HCT116 (cell line): Measurements from ENCODE around the gene FEV. TPM values are rescaled to one million over a fixed set of nuclear protein-coding genes. Genes with fewer than 3 reads are reported as not detected.

Experiments used
- ATAC-seq: fragments of 200-7000 bp; cut with Tn5 transposase; 2 replicates; pipeline ENCODE4 v1.9.1; 2020; ENCODE audit warnings: mild to moderate bottlenecking, moderate library complexity
- BruUV-seq: library from RNA; stranded (reverse); fragments of 400-500 nt; replicated peaks from 2 replicates; lab custom pipeline; 2021; lab: Mats Ljungman, UMichigan
- CTCF ChIA-PET: fragments of 300-600 bp; sonication (Branson Sonifier 250); formaldehyde crosslinking; loops from one replicate; lab custom pipeline; 2021; ENCODE audit warnings: antibody characterized with exemption; lab: Charles Lee
- POLR2A ChIA-PET: fragments of 300-600, 350-600 bp; sonication (Branson Sonifier 250); formaldehyde crosslinking; loops from one replicate; lab custom pipeline; 2021; ENCODE audit warnings: antibody characterized with exemption; lab: Charles Lee
- RAD21 ChIA-PET, 2 experiments: fragments of 300-600 bp; sonication (Branson Sonifier 250); formaldehyde crosslinking; loops; one replicate each; lab custom pipeline; 2023; ENCODE audit warnings: low total read pairs in 2 of 2; ENCODE audit not compliant: uncharacterized antibody in 2 of 2, unreplicated experiment in 2 of 2, low non-redundant PET in 1 of 2; lab: Charles Lee
- DNase-seq: peaks from one replicate; pipeline ENCODE4 v3.0.0-alpha.2; 2010; ENCODE audit warnings: low read depth, low spot score
- H2AFZ ChIP-seq: fragments of 200-600 bp; shearing (Covaris generic), sonication (generic); 2 replicates; pipeline ENCODE4 v1.6.1; 2017; ENCODE audit warnings: low read depth, mixed run types, mixed read lengths, antibody characterized with exemption, low read length; ENCODE audit not compliant: poor library complexity, severe bottlenecking
- H3K27ac ChIP-seq: 2 replicates; pipeline ENCODE4 v1.5.1; 2012; ENCODE audit warnings: low read depth, low read length
- H3K27me3 ChIP-seq: fragments of 200-600 bp; sonication (generic); 2 replicates; pipeline ENCODE4 v1.6.1; 2016; ENCODE audit warnings: mixed run types, low read length, mixed read lengths; ENCODE audit not compliant: insufficient read depth
- H3K36me3 ChIP-seq, 2 experiments: fragments of 200-500 bp in 1 of 2; fragments of 200-600 bp in 1 of 2; sonication (Bioruptor generic) in 1 of 2; sonication (generic) in 1 of 2; 2 replicates each; pipeline versions ENCODE4 v1.5.1 to v1.6.1; 2014 to 2016; ENCODE audit warnings: low read length in 2 of 2, inconsistent platforms in 1 of 2, mixed read lengths in 1 of 2, mixed run types in 1 of 2; ENCODE audit not compliant: insufficient read depth in 2 of 2, control insufficient read depth in 1 of 2
- H3K4me1 ChIP-seq, 2 experiments: fragments of 200-600 bp in 1 of 2; sonication (generic) in 1 of 2; 2 replicates each; pipeline versions ENCODE4 v1.5.1 to v1.6.1; 2012 to 2017; ENCODE audit warnings: low read length in 2 of 2, inconsistent platforms in 1 of 2, mild to moderate bottlenecking in 1 of 2, mixed read lengths in 1 of 2, mixed run types in 1 of 2, moderate library complexity in 1 of 2; ENCODE audit not compliant: insufficient read depth in 2 of 2, control insufficient read depth in 1 of 2
- H3K4me2 ChIP-seq: fragments of 200-600 bp; sonication (generic); 2 replicates; pipeline ENCODE4 v1.6.1; 2017; ENCODE audit warnings: mixed run types, low read length, mixed read lengths
- H3K4me3 ChIP-seq, 2 experiments: fragments of 200-600 bp in 1 of 2; sonication (generic) in 1 of 2; replicated peaks in 1 of 2; 2 replicates each; pipeline ENCODE4 v1.5.1; 2011 to 2016; ENCODE audit warnings: low read length in 2 of 2, control low read depth in 1 of 2, low read depth in 1 of 2, mild to moderate bottlenecking in 1 of 2, mixed read lengths in 1 of 2, mixed run types in 1 of 2
- H3K79me2 ChIP-seq: fragments of 200-600 bp; sonication (generic); 2 replicates; pipeline ENCODE4 v1.6.1; 2017; ENCODE audit warnings: mild to moderate bottlenecking, mixed run types, low read length, moderate library complexity, mixed read lengths; ENCODE audit not compliant: insufficient read depth
- H3K9ac ChIP-seq: fragments of 200-600 bp; sonication (generic); 2 replicates; pipeline ENCODE4 v1.6.1; 2016; ENCODE audit warnings: low read length, mixed read lengths
- H3K9me2 ChIP-seq: fragments of 200-600 bp; sonication (generic), shearing (Covaris generic); 2 replicates; pipeline ENCODE4 v1.6.1; 2017; ENCODE audit warnings: mixed run types, mild to moderate bottlenecking, moderate library complexity; ENCODE audit not compliant: insufficient read depth
- H3K9me3 ChIP-seq, 2 experiments: fragments of 200-500 bp in 1 of 2; fragments of 200-600 bp in 1 of 2; sonication (Bioruptor generic) in 1 of 2; sonication (generic) in 1 of 2; 2 replicates each; pipeline ENCODE4 v1.6.1; 2014 to 2017; ENCODE audit warnings: low read length in 2 of 2, mixed read lengths in 2 of 2, inconsistent platforms in 1 of 2, low read depth in 1 of 2, mild to moderate bottlenecking in 1 of 2, mixed run types in 1 of 2, moderate library complexity in 1 of 2; ENCODE audit not compliant: control insufficient read depth in 1 of 2, insufficient read depth in 1 of 2
- H4K20me1 ChIP-seq: fragments of 200-600 bp; sonication (generic), shearing (Covaris generic); 2 replicates; pipeline ENCODE4 v1.6.1; 2017; ENCODE audit warnings: mixed run types, mild to moderate bottlenecking, moderate library complexity; ENCODE audit not compliant: insufficient read depth
- CEBPB ChIP-seq: IDR thresholded peaks from 2 replicates; pipeline ENCODE4 v1.6.1; 2012; ENCODE audit warnings: low read depth
- CTCF ChIP-seq, 3 experiments: fragments of 200-600 bp in 1 of 3; sonication (generic) in 1 of 3; IDR thresholded peaks in 2 of 3; conservative IDR thresholded peaks in 1 of 3; 2 replicates each; pipeline ENCODE4 v1.5.1; 2012 to 2017; ENCODE audit warnings: low read depth in 2 of 3, low read length in 2 of 3, antibody characterized with exemption in 1 of 3, borderline replicate concordance in 1 of 3, control low read depth in 1 of 3, mild to moderate bottlenecking in 1 of 3, mixed read lengths in 1 of 3, mixed run types in 1 of 3, moderate library complexity in 1 of 3; ENCODE audit not compliant: insufficient read depth in 1 of 3
- FOSL1 ChIP-seq: IDR thresholded peaks from 2 replicates; pipeline ENCODE4 v1.6.1; 2012; ENCODE audit warnings: low read depth
- RAD21 ChIP-seq: IDR thresholded peaks from 2 replicates; pipeline ENCODE4 v1.6.1; 2012; ENCODE audit warnings: low read depth, mild to moderate bottlenecking
- REST ChIP-seq: IDR thresholded peaks from 2 replicates; pipeline ENCODE4 v1.6.1; 2012; ENCODE audit warnings: low read depth
- intact Hi-C: fragments of 100-400 bp; cut with micrococcal nuclease; formaldehyde crosslinking; loops from 2 replicates; pipeline ENCODE4 v1.10.0; 2022
- total RNA-seq: library from RNA; stranded (reverse); gene quantifications from one replicate; pipeline ENCODE4 v1.2.1, GENCODE V29; 2021; ENCODE audit not compliant: unreplicated experiment

The FEV gene
- total RNA-seq, 1 experiment from 2014 or later: not detected

GRCh38 chr2:218995561-218995960 lies 10.6 kb upstream of the FEV start:
- ATAC-seq (peak; percentile 26; the same call in 1 of the 2 replicates), DNase-seq (no peak)
- Histone ChIP-seq H3K27me3 (no peaks in the 10 kb centered on the region), H3K9me3 (no peaks in the 10 kb centered on the region), H3K4me1 (peaks cover 0 to 23% of the 10 kb centered on the region in 2 experiments; a peak in 3 of 4 replicates), H3K27ac (no peak overlapping the region), H3K9ac (no peak overlapping the region), H4K20me1 (no peaks in the 10 kb centered on the region), H3K4me2 (peak overlapping the region; percentile 89), H3K4me3 (peak overlapping the region in 1 of 2 experiments; percentile 57; a peak in 1 of 4 replicates), H3K36me3 (no peaks in the 10 kb centered on the region), H3K79me2 (no peaks in the 10 kb centered on the region), H2AFZ (peak overlapping the region; percentile 61), H3K9me2 (no peaks in the 10 kb centered on the region)
- BruUV-seq: no TSS peak
- ChIA-PET RAD21 (interaction anchor here in 1 of 2 experiments (1.0 kb wide), 1 partner anchor 159 kb away, joined by 3 read pairs; no protein-coding TSS in a partner anchor), CTCF (interaction anchor here (0.9 to 2.8 kb wide), 6 partner anchors 15 to 159 kb away, joined by 3 to 17 read pairs (median 6); no protein-coding TSS in a partner anchor), POLR2A (no interaction called here)
- intact Hi-C loops: no loop called here
- TF ChIP-seq CEBPB: no peak
- TF ChIP-seq CTCF (IDR thresholded peaks at IDR 0.05 in 2 of 3, conservative IDR thresholded peaks at IDR 0.05 in 1 of 3; ENCODE audit: borderline replicate concordance in 1 of 3, insufficient read depth in 1 of 3, low read depth in 2 of 3, low read length in 2 of 3): no peak
- TF ChIP-seq REST: no peak
- TF ChIP-seq RAD21: no peak
- TF ChIP-seq FOSL1: no peak
